AG04450 (cell line): Measurements from ENCODE around the gene DLX5. TPM values are rescaled to one million over a fixed set of nuclear protein-coding genes. Genes with fewer than 3 reads are reported as not detected.

ENCODE experiments used
- CTCF ChIA-PET: fragments of 300-600, 350-600 bp; formaldehyde crosslinking; extraction: SDS; loops from one replicate; lab custom pipeline; 2022; ENCODE audit warnings: antibody characterized with exemption, inconsistent platforms; lab: Charles Lee
- POLR2A ChIA-PET: fragments of 350-600 bp; formaldehyde crosslinking; extraction: SDS; loops from one replicate; lab custom pipeline; 2021; ENCODE audit warnings: antibody characterized with exemption, inconsistent platforms; lab: Yijun Ruan, JAX
- DNase-seq: peaks from one replicate; pipeline ENCODE4 v3.0.0-alpha.2; 2011; ENCODE audit warnings: low read depth, low spot score
- H3K27ac ChIP-seq: one replicate; pipeline ENCODE4 v1.5.1; 2012; ENCODE audit warnings: low read depth, low read length, control low read depth
- H3K27me3 ChIP-seq: one replicate; pipeline ENCODE4 v1.6.0; 2012; ENCODE audit warnings: low read length; ENCODE audit not compliant: control insufficient read depth, insufficient read depth
- H3K4me3 ChIP-seq: 2 replicates; pipeline ENCODE4 v1.5.1; 2011; ENCODE audit warnings: mild to moderate bottlenecking, low read depth, low read length, control low read depth
- H3K9me3 ChIP-seq: 2 replicates; pipeline ENCODE4 v1.5.1; 2012; ENCODE audit warnings: low read length; ENCODE audit not compliant: control insufficient read depth, insufficient read depth
- polyA plus RNA-seq: library from polyadenylated mRNA; depleted of rRNA; stranded (reverse); fragments of >200 nt; gene quantifications from 2 replicates; pipeline ENCODE4 v1.2.3, GENCODE V29; 2011
- TF ChIP-seq, protein P1 (sequence below): IDR thresholded peaks from 2 replicates; pipeline ENCODE4 v1.5.1; 2011; ENCODE audit warnings: low read depth, low read length, control low read depth, inconsistent platforms

The DLX5 gene
- polyA plus RNA-seq, 1 experiment = not detected

DNA sequence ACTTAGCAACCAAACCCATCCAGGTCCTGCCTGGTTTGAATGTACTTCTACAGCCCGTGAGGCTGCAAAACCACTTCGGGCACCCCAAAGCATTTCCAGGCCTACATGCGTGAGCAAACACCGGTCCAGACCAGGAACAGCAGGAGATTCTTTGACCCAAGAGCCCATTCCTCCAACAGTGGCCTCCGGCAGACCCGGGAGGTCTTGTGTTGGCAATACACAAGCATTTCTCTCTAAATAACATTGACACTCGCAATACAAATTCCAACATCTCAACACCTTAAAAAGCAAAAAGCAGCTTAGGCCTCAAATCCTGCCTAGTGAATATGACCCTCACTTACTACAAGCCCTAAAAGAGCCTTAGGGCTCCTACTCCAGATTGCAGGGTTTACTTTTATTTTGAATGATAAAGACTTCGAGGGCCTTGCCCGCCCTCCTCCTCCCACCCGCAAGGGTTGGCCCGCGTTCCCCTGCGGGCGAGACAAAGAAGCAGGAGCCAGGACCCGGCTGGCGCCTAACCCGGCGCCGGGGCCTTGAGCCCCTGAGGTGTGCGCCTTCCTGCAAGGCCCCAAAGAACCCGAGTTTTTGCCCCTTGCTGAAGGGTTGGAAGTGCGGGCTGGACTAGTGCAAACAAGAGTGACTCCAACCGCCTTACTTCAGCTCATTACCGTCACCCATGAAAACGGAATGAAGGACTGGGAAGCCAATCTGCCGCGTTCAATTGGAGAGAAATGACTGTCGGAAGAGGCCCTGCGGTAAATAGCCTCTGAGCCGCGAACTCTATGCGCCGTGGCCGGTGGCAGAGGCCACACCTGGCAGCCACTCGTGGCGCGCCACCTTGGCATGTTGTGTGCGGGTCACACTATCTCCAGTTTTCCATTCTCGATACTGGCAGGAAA is 22.7 kb downstream of the DLX5 start:
- Histone ChIP-seq H3K9me3 (peaks cover 5% of the 10 kb centered on the region; the same call in 1 of the 2 replicates), H3K4me3 (no peak overlapping the region), H3K27me3 (peaks cover 88% of the 10 kb centered on the region), H3K27ac (no peak overlapping the region)
- no peak for DNase-seq
- ChIA-PET POLR2A (no interaction called here), CTCF (interaction anchor here (1.0 kb wide), 1 partner anchor 25 kb away, joined by 3 read pairs; no protein-coding TSS in a partner anchor)
- TF ChIP-seq, protein P1, sequence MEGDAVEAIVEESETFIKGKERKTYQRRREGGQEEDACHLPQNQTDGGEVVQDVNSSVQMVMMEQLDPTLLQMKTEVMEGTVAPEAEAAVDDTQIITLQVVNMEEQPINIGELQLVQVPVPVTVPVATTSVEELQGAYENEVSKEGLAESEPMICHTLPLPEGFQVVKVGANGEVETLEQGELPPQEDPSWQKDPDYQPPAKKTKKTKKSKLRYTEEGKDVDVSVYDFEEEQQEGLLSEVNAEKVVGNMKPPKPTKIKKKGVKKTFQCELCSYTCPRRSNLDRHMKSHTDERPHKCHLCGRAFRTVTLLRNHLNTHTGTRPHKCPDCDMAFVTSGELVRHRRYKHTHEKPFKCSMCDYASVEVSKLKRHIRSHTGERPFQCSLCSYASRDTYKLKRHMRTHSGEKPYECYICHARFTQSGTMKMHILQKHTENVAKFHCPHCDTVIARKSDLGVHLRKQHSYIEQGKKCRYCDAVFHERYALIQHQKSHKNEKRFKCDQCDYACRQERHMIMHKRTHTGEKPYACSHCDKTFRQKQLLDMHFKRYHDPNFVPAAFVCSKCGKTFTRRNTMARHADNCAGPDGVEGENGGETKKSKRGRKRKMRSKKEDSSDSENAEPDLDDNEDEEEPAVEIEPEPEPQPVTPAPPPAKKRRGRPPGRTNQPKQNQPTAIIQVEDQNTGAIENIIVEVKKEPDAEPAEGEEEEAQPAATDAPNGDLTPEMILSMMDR = no peak

DNA sequence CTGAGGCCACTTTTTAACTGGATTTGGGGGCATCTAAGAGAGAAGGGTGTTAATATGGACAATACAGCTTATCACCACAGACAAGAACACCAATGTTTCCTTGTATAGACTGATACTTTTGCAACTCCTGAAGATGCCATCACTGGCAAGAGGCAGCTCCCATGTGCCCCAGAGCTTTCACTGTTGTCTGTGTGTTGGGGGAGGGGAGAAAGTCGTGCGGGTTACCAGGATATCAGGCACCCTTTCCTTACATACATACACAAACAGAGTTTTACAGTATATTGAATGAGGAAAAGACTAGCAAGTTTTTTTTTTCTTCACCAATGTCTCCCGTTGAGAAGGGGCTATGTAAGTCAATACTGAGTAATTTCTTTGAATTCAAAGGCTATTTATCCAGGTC is 23.4 kb downstream of the DLX5 start:
- ChIA-PET POLR2A (no interaction called here), CTCF (interaction anchor here (1.0 kb wide), 1 partner anchor 26 kb away, joined by 3 read pairs; no protein-coding TSS in a partner anchor)
- TF ChIP-seq, protein P1 = no peak
- DNase-seq = no peak
- Histone ChIP-seq H3K27me3 (peaks cover 90% of the 10 kb centered on the region), H3K4me3 (no peak overlapping the region), H3K9me3 (peaks cover 5% of the 10 kb centered on the region; the same call in 1 of the 2 replicates), H3K27ac (no peak overlapping the region)

DNA sequence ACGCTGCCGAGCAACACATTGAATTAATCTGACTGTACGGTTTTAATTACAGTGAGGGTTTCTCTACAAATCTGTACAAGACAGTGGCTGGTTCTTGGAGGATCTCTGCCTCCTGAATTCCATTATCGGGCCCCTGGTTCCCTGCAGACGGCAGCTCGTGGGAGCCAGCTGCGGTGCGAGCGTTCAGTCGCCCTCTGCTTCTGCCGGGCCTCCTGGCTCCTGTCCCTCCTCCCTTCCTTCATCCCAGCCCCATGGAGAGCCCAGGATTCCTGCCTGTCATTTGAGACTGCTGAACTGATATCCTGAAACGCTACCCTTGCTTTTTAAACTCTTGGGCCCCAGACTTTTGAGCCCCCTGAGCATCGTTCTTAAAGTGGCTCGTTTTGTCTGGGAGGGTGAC is 25.9 kb downstream of the DLX5 start:
- peaks cover 78% of the 10 kb centered on the region for H3K27me3 ChIP-seq
- DNase-seq = no peak
- H3K9me3 ChIP-seq = no peaks in the 10 kb centered on the region; the same call in 1 of the 2 replicates
- ChIA-PET POLR2A (no interaction called here), CTCF (no interaction called here)
- H3K4me3 ChIP-seq = no peak overlapping the region
- TF ChIP-seq, protein P1 = no peak
- no peak overlapping the region for H3K27ac ChIP-seq

DNA sequence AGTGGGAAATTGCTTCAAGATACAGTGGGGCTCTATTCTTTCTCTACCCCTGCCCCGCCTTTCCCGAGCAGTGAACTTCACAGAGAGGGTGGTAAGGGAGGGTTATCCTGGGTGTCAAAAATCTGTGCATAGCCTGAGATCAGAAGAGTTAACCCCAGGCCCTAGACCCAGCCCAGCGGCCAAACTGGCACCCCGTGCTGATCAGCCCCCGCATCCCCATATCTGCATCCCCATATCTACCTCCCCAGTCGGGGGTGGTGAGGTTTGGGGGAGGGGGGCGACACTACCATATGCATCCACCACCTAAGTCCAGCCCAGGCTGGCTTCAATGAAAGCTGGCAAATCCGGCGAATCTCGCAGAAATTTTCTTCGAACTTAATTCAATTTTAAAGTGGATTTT is 26.3 kb downstream of the DLX5 start:
- peaks cover 78% of the 10 kb centered on the region for H3K27me3 ChIP-seq
- no peak for DNase-seq
- ChIA-PET CTCF (no interaction called here), POLR2A (no interaction called here)
- H3K27ac ChIP-seq = no peak overlapping the region
- H3K4me3 ChIP-seq = no peak overlapping the region
- TF ChIP-seq, protein P1 = no peak
- H3K9me3 ChIP-seq = no peaks in the 10 kb centered on the region; the same call in 1 of the 2 replicates

DNA sequence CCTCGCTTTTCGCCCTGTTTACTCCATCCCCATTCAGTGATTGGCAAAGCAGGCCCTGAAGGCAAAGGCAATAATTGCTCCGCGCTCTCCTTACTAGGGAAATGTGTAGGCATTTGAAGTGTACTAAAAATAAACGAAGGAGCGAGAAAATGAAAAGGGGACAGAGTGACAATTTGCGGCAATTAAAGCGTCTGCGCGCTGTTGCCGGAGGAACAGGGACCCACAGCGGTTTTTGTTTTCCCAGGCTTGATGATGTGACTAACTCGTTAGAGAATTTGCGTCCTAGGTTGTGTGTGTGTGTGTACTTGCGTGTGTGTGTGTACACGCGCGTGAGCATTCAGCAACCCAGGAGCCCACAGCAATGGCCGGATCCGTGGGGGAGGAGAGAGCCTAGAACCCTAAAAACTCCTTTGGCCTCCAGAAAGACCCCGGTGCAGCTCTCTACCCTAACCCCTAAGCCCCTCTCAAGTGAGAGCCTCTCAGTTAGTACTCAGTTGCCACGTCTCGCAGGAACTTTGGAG is 27.1 kb downstream of the DLX5 start:
- ChIA-PET POLR2A (no interaction called here), CTCF (no interaction called here)
- TF ChIP-seq, protein P1 = no peak
- Histone ChIP-seq H3K27ac (no peak overlapping the region), H3K9me3 (peaks cover 2% of the 10 kb centered on the region; the same call in 1 of the 2 replicates), H3K4me3 (no peak overlapping the region), H3K27me3 (peaks cover 78% of the 10 kb centered on the region)
- no peak for DNase-seq
